NB4 (cell line): ENCODE data around the gene MAFG.

Experiments
- CTCF ChIP-seq: IDR thresholded peaks from one replicate; pipeline ENCODE4 v1.5.1; 2012; ENCODE audit warnings: low read depth, low read length
- MYC ChIP-seq: IDR thresholded peaks from 2 replicates; pipeline ENCODE4 v1.6.1; 2011; ENCODE audit warnings: low read depth, low read length

GRCh38 chr17:81941484-81942166 lies 14.1 kb upstream of the MAFG start:
- TF ChIP-seq CTCF (no peak), MYC (no peak)
